Fibroblast of lung (primary cell): ENCODE measurements around the gene SLC22A7.

Experiments used
- CTCF ChIP-seq, 2 donors: IDR thresholded peaks in 1 of 2; conservative IDR thresholded peaks in 1 of 2; 1 replicate in 1 of 2; 2 replicates in 1 of 2; pipeline ENCODE4 v1.5.1; 2011 to 2012; ENCODE audit warnings: low read length in 2 of 2, control low read depth in 1 of 2, inconsistent platforms in 1 of 2, low read depth in 1 of 2, mild to moderate bottlenecking in 1 of 2
- EZH2 ChIP-seq: IDR thresholded peaks from 2 replicates; pipeline ENCODE4 v1.5.1; 2012; ENCODE audit warnings: low read length, control low read depth, mild to moderate bottlenecking; ENCODE audit errors: missing control alignments

GRCh38 chr6:43277306-43277642 is 20.8 kb upstream of the SLC22A7 start:
- TF ChIP-seq CTCF (conservative IDR thresholded peaks at IDR 0.05 in 1 of 2, IDR thresholded peaks at IDR 0.05 in 1 of 2; ENCODE audit: low read depth in 1 of 2, low read length in 2 of 2) (no peak), EZH2 (no peak)
